H1 (cell line): ENCODE measurements around the gene TNNI3. TPM values are rescaled to one million over a fixed set of nuclear protein-coding genes. Genes with fewer than 3 reads are reported as not detected.

Experiments
- CTCF ChIA-PET: fragments of 300-600 bp; sonication (Branson Sonifier 250); formaldehyde crosslinking; loops from one replicate; lab custom pipeline; 2021; ENCODE audit not compliant: partially characterized antibody; lab: Charles Lee
- POLR2A ChIA-PET: fragments of 300-600 bp; sonication (Branson Sonifier 250); formaldehyde crosslinking; loops from one replicate; lab custom pipeline; 2021; ENCODE audit warnings: inconsistent platforms; ENCODE audit not compliant: partially characterized antibody; lab: Charles Lee
- DNase-seq, 2 experiments: peaks; one replicate each; pipeline versions ENCODE4 v3.0.0 to v3.0.0-alpha.2; 2010 to 2022; ENCODE audit warnings: low spot score in 2 of 2, low read depth in 1 of 2, mixed read lengths in 1 of 2
- FAIRE-seq: peaks from 2 replicates; lab custom pipeline; 2011; peaks lifted over from hg19 to GRCh38; lab: Jason Lieb, UNC
- H2AFZ ChIP-seq: 2 replicates; pipeline ENCODE4 v1.8.1; 2012; ENCODE audit warnings: low read length, inconsistent platforms
- H2AK5ac ChIP-seq: 2 replicates; pipeline ENCODE4 v1.6.1; 2013; ENCODE audit warnings: low read depth, low read length
- H2BK120ac ChIP-seq: replicated peaks from 2 replicates; pipeline ENCODE3; 2013; ENCODE audit warnings: low read depth, low read length, inconsistent platforms
- H2BK12ac ChIP-seq: 2 replicates; pipeline ENCODE4 v1.6.1; 2013; ENCODE audit warnings: low read depth, low read length
- H2BK15ac ChIP-seq: 2 replicates; pipeline ENCODE4 v1.6.1; 2013; ENCODE audit warnings: low read length
- H2BK20ac ChIP-seq: 2 replicates; pipeline ENCODE4 v1.6.1; 2013; ENCODE audit warnings: low read length
- H2BK5ac ChIP-seq: 2 replicates; pipeline ENCODE4 v1.6.1; 2013; ENCODE audit warnings: low read depth, low read length
- H3K14ac ChIP-seq: 2 replicates; pipeline ENCODE4 v1.6.1; 2013; ENCODE audit warnings: inconsistent platforms; ENCODE audit not compliant: insufficient read length
- H3K18ac ChIP-seq: 2 replicates; pipeline ENCODE4 v1.6.1; 2013; ENCODE audit warnings: low read length; ENCODE audit errors: extremely low read depth
- H3K23ac ChIP-seq: 2 replicates; pipeline ENCODE4 v1.6.1; 2013; ENCODE audit warnings: inconsistent platforms; ENCODE audit not compliant: insufficient read length
- H3K23me2 ChIP-seq: 2 replicates; pipeline ENCODE4 v1.6.1; 2013; ENCODE audit warnings: low read depth, low read length
- H3K27ac ChIP-seq: 2 replicates; pipeline ENCODE4 v1.6.1; 2011; ENCODE audit warnings: low read depth, low read length, inconsistent platforms
- H3K27me3 ChIP-seq, 4 experiments: replicated peaks in 1 of 4; 1 replicate in 1 of 4; 2 replicates in 3 of 4; pipeline versions ENCODE4 v1.6.1 to v1.8.1; 2011 to 2013; ENCODE audit warnings: low read length in 3 of 4, mild to moderate bottlenecking in 3 of 4, inconsistent platforms in 2 of 4, mixed read lengths in 2 of 4, moderate library complexity in 1 of 4; ENCODE audit not compliant: control insufficient read depth in 3 of 4, insufficient read depth in 3 of 4; ENCODE audit errors: extremely low read depth in 1 of 4
- H3K36me3 ChIP-seq, 4 experiments: 2 replicates each; pipeline versions ENCODE4 v1.6.1 to v1.8.1; 2011 to 2013; ENCODE audit warnings: mild to moderate bottlenecking in 4 of 4, low read length in 3 of 4, moderate library complexity in 2 of 4, control low read depth in 1 of 4, inconsistent platforms in 1 of 4; ENCODE audit not compliant: insufficient read depth in 4 of 4, control insufficient read depth in 2 of 4
- H3K4ac ChIP-seq: replicated peaks from 2 replicates; pipeline ENCODE3; 2013; ENCODE audit warnings: low read length, low read depth, mixed read lengths, inconsistent platforms; ENCODE audit not compliant: insufficient read length
- H3K4me1 ChIP-seq, 4 experiments: replicated peaks in 1 of 4; 1 replicate in 1 of 4; 2 replicates in 3 of 4; pipeline versions ENCODE4 v1.6.1 to v1.8.1; 2011 to 2013; ENCODE audit warnings: low read length in 3 of 4, inconsistent platforms in 2 of 4, mixed read lengths in 1 of 4; ENCODE audit not compliant: insufficient read depth in 4 of 4, control insufficient read depth in 3 of 4
- H3K4me2 ChIP-seq, 2 experiments: 2 replicates each; pipeline versions ENCODE4 v1.6.1 to v1.8.1; 2011 to 2013; ENCODE audit warnings: low read depth in 2 of 2, low read length in 2 of 2, control low read depth in 1 of 2, inconsistent platforms in 1 of 2, mild to moderate bottlenecking in 1 of 2; ENCODE audit not compliant: insufficient read depth in 1 of 2
- H3K4me3 ChIP-seq, 4 experiments: fragments of 200-600, 300-600 bp in 1 of 4; sonication (generic), shearing (Covaris generic), sonication (Bioruptor Twin) in 1 of 4; 2 replicates each; pipeline versions ENCODE4 v1.5.1 to v1.8.1; 2011 to 2016; ENCODE audit warnings: low read length in 4 of 4, low read depth in 3 of 4, control low read depth in 2 of 4, inconsistent platforms in 2 of 4, mild to moderate bottlenecking in 2 of 4, mixed read lengths in 1 of 4, moderate library complexity in 1 of 4; ENCODE audit not compliant: insufficient read depth in 2 of 4; ENCODE audit errors: extremely low read depth in 1 of 4
- H3K56ac ChIP-seq: replicated peaks from 2 replicates; pipeline ENCODE3; 2013; ENCODE audit warnings: low read depth, mild to moderate bottlenecking, mixed read lengths, low read length, inconsistent platforms; ENCODE audit not compliant: insufficient read length
- H3K79me1 ChIP-seq: 2 replicates; pipeline ENCODE4 v1.6.1; 2013; ENCODE audit warnings: low read depth, low read length, control low read depth
- H3K79me2 ChIP-seq, 2 experiments: 2 replicates each; pipeline versions ENCODE4 v1.6.1 to v1.8.1; 2012 to 2013; ENCODE audit warnings: low read length in 2 of 2, mild to moderate bottlenecking in 2 of 2, inconsistent platforms in 1 of 2; ENCODE audit not compliant: insufficient read depth in 2 of 2, control insufficient read depth in 1 of 2
- H3K9ac ChIP-seq, 4 experiments: replicated peaks in 1 of 4; 1 replicate in 1 of 4; 2 replicates in 3 of 4; pipeline versions ENCODE4 v1.6.1 to v1.8.1; 2011 to 2013; ENCODE audit warnings: low read depth in 3 of 4, low read length in 3 of 4, control low read depth in 2 of 4, mild to moderate bottlenecking in 2 of 4, moderate library complexity in 2 of 4, inconsistent platforms in 1 of 4; ENCODE audit errors: extremely low read depth in 1 of 4
- H3K9me3 ChIP-seq, 2 experiments: 2 replicates each; pipeline versions ENCODE4 v1.6.1 to v1.8.1; 2012 to 2013; ENCODE audit warnings: mild to moderate bottlenecking in 2 of 2, moderate library complexity in 2 of 2, control low read depth in 1 of 2, inconsistent platforms in 1 of 2, low read depth in 1 of 2, low read length in 1 of 2, mixed read lengths in 1 of 2; ENCODE audit not compliant: insufficient read depth in 2 of 2
- H4K20me1 ChIP-seq, 2 experiments: replicated peaks in 1 of 2; 2 replicates each; pipeline versions ENCODE3 to v1.8.1; 2011 to 2013; ENCODE audit warnings: inconsistent platforms in 2 of 2, low read length in 2 of 2, mild to moderate bottlenecking in 1 of 2; ENCODE audit not compliant: insufficient read depth in 2 of 2, control insufficient read depth in 1 of 2
- H4K5ac ChIP-seq: 2 replicates; pipeline ENCODE4 v1.6.1; 2013; ENCODE audit warnings: low read length, low read depth, mixed read lengths, inconsistent platforms; ENCODE audit not compliant: insufficient read length
- H4K8ac ChIP-seq: 2 replicates; pipeline ENCODE4 v1.8.0; 2013; ENCODE audit warnings: mild to moderate bottlenecking, moderate library complexity, low read length, inconsistent platforms; ENCODE audit not compliant: insufficient read depth; ENCODE audit errors: extremely low read depth
- H4K91ac ChIP-seq: replicated peaks from 2 replicates; pipeline ENCODE3; 2013; ENCODE audit warnings: low read length, mixed read lengths, inconsistent platforms; ENCODE audit not compliant: insufficient read length
- ASH2L ChIP-seq: fragments of 200-600, 300-600 bp; sonication (generic); IDR thresholded peaks from one replicate; pipeline ENCODE4 v1.7.1; 2017; ENCODE audit warnings: low read length
- NANOG ChIP-seq: IDR thresholded peaks from 2 replicates; pipeline ENCODE4 v1.6.1; 2011; ENCODE audit warnings: low read length, low read depth, mild to moderate bottlenecking, inconsistent platforms; ENCODE audit not compliant: insufficient read depth, poor library complexity, severe bottlenecking
- POLR2AphosphoS5 ChIP-seq: IDR thresholded peaks from 2 replicates; pipeline ENCODE4 v1.6.1; 2011; ENCODE audit warnings: low read depth, low read length
- SIX5 ChIP-seq: IDR thresholded peaks from 2 replicates; pipeline ENCODE4 v1.6.1; 2011; ENCODE audit warnings: mild to moderate bottlenecking, low read depth, low read length
- SP1 ChIP-seq: IDR thresholded peaks from 2 replicates; pipeline ENCODE4 v1.6.1; 2011; ENCODE audit warnings: low read depth, low read length
- SP4 ChIP-seq: IDR thresholded peaks from 2 replicates; pipeline ENCODE4 v1.6.1; 2012; ENCODE audit warnings: low read length, inconsistent platforms
- TAF1 ChIP-seq: IDR thresholded peaks from 2 replicates; pipeline ENCODE4 v1.6.1; 2011; ENCODE audit warnings: mild to moderate bottlenecking, low read depth, low read length
- TBP ChIP-seq: IDR thresholded peaks from 2 replicates; pipeline ENCODE4 v1.6.1; 2011; ENCODE audit warnings: low read depth, low read length, improper control_type of control experiment
- YY1 ChIP-seq: IDR thresholded peaks from 2 replicates; pipeline ENCODE4 v1.6.1; 2011; ENCODE audit warnings: low read depth, mild to moderate bottlenecking, low read length
- WGBS, 2 experiments: shearing (Covaris generic) in 1 of 2; methylation state at CpG; one replicate each; pipeline versions ENCODE4 v1.1.6 to v1.1.7; 2013 to 2015; ENCODE audit warnings: low lambda C conversion rate in 2 of 2, mixed read lengths in 2 of 2, inconsistent platforms in 1 of 2, low coverage in 1 of 2, missing lambda C conversion rate in 1 of 2; ENCODE audit not compliant: insufficient replicate concordance in 2 of 2, insufficient coverage in 1 of 2, insufficient read length in 1 of 2; ENCODE audit errors: extremely low coverage in 1 of 2, missing lambda C conversion rate in 1 of 2; 5-methylcytosine and 5-hydroxymethylcytosine counted together
- polyA plus RNA-seq, 7 experiments: library from polyadenylated mRNA; depleted of rRNA in 3 of 7; stranded (reverse) in 5 of 7; unstranded in 2 of 7; fragments of >200 nt in 5 of 7; fragments of 200-250 nt in 2 of 7; gene quantifications; 1 replicate in 5 of 7; 2 replicates in 1 of 7; 4 replicates in 1 of 7; pipeline versions ENCODE4 v1.2.1 to v1.2.3, GENCODE V29; 2011 to 2013; ENCODE audit warnings: missing spikeins in 2 of 7, mixed read lengths in 2 of 7
- total RNA-seq: library from RNA; stranded (reverse); fragmentation: NEBNext Ultra II Directional; extraction: Animal tissue kit (Norgen Biotek cat#: 25700); gene quantifications from 2 replicates; pipeline ENCODE4 v1.2.1, GENCODE V29; 2021
- TF ChIP-seq, protein P1 (sequence below): IDR thresholded peaks from 2 replicates; pipeline ENCODE4 v1.6.1; 2011; ENCODE audit warnings: low read depth, mild to moderate bottlenecking, low read length; ENCODE audit not compliant: insufficient read depth

Gene TNNI3
- total and polyA plus RNA-seq, 2 of the 8 experiments (the other 6 are each of a cell fraction or from before 2014, with no cell fraction given) = 16.9 to 56.0 TPM

DNA sequence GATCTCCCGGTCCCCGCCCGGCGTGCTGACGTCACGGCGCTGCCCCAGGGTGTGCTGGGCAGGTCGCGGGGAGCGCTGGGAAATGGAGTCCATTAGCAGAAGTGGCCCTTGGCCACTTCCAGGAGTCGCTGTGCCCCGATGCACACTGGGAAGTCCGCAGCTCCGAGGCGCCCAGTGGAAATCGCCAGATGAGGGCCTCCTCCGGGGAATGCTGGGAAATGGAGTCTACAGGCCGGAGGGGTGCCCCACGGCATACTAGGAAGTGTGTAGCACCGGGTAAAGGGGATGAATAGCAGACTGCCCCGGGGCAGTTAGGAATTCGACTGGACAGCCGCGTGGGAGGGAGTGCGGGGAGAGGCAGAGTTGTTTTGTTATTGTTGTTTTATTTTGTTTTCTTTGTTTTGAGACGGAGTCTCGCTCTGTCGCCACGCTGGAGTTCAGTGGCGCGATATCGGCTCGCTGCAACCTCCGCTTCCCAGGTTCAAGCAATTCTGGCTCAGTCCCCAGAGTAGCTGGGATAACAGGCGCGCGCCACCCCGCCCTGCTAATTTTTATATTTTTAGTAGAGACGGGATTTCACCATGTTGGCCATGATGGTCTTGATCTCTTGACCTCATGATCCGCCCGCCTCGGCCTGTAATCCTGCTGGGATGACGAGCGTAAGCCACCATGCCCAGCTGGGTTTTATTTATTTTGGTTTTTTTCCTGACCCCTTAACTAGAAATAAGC lies 39.7 kb downstream of the TNNI3 start:
- Histone ChIP-seq H3K79me1 (peaks cover 25% of the 10 kb centered on the region), H3K4me3 (peak overlapping the region; percentile 69 to 89 (median 79)), H2BK5ac (peak overlapping the region; percentile 81), H3K18ac (no peak overlapping the region; the same call in 1 of the 2 replicates), H3K9ac (peak overlapping the region in 3 of 4 experiments; percentile 5 to 74 (median 25); a peak in 4 of 7 replicates), H3K27ac (0 out of 2 replicates have a peak overlapping the region, but pooled peaks have one; percentile 22), H3K23me2 (peaks cover 17% of the 10 kb centered on the region), H3K14ac (no peak overlapping the region), H4K5ac (peak overlapping the region; percentile 57), H3K27me3 (no peaks in the 10 kb centered on the region), H4K8ac (no peak overlapping the region; the same call in 1 of the 2 replicates), H2BK15ac (no peak overlapping the region), H3K4ac (no peak overlapping the region), H2AFZ (0 out of 2 replicates have a peak overlapping the region, but pooled peaks have one; percentile 10), H3K79me2 (peaks cover 0 to 28% of the 10 kb centered on the region in 2 experiments; a peak in 2 of 4 replicates), H3K9me3 (no peaks in the 10 kb centered on the region), H2BK20ac (no peak overlapping the region), H4K20me1 (peaks cover 18 to 21% of the 10 kb centered on the region in 2 experiments), H3K4me1 (peaks cover 0 to 23% (median 17%) of the 10 kb centered on the region in 4 experiments; a peak in 5 of 7 replicates), H3K56ac (peak overlapping the region; percentile 83), H3K36me3 (no peaks in the 10 kb centered on the region), H2BK120ac (no peak overlapping the region), H3K23ac (no peak overlapping the region), H2AK5ac (no peak overlapping the region), H3K4me2 (peak overlapping the region; percentile 73 to 99), H4K91ac (no peak overlapping the region), H2BK12ac (0 out of 2 replicates have a peak overlapping the region, but pooled peaks have one; percentile 68)
- peak; percentile 36 for FAIRE-seq
- DNase-seq = peak; percentile 92 to 93
- ChIA-PET CTCF (interaction anchor here (0.6 to 2.4 kb wide), 12 partner anchors 12 to 47 kb away, joined by 3 to 7 read pairs (median 4); no protein-coding TSS in a partner anchor), POLR2A (interaction anchor here (0.6 to 6.4 kb wide), 32 partner anchors 8 to 652 kb away, joined by 3 to 72 read pairs (median 4); partner anchors contain the start of genes BRSK1, HSPBP1 and ZNF628)
- WGBS, 2 experiments = 2% methylated on average over 41 of the region's 44 CpGs; no CpG with 5 or more reads in 1 of the 2 experiments
- TF ChIP-seq TAF1 (peak; percentile 6; the same call in 1 of the 2 replicates), SP1 (0 out of 2 replicates have a peak, but pooled peaks have one; percentile 39), TBP (no peak; the same call in 1 of the 2 replicates), NANOG (peak; percentile 26), ASH2L (no peak), SIX5 (peak; percentile 89), POLR2AphosphoS5 (0 out of 2 replicates have a peak, but pooled peaks have one; percentile 21), YY1 (peak; percentile 75; the same call in 1 of the 2 replicates), SP4 (0 out of 2 replicates have a peak, but pooled peaks have one; percentile 34)
- TF ChIP-seq, protein P1, sequence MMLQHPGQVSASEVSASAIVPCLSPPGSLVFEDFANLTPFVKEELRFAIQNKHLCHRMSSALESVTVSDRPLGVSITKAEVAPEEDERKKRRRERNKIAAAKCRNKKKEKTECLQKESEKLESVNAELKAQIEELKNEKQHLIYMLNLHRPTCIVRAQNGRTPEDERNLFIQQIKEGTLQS = 0 out of 2 replicates have a peak, but pooled peaks have one; percentile 49
